Activated CD8-positive, alpha-beta memory T cell treated with anti-CD3 and anti-CD28 coated beads for 1 hour (primary cell): Measurements from ENCODE around the gene CDH9.

Experiments used
- DNase-seq, 2 donors: peaks; one replicate each; pipeline ENCODE4 v3.0.0-alpha.2; 2020; ENCODE audit warnings: low read depth in 1 of 2; ENCODE audit errors: extremely low read depth in 1 of 2

CDH9 gene, protein sequence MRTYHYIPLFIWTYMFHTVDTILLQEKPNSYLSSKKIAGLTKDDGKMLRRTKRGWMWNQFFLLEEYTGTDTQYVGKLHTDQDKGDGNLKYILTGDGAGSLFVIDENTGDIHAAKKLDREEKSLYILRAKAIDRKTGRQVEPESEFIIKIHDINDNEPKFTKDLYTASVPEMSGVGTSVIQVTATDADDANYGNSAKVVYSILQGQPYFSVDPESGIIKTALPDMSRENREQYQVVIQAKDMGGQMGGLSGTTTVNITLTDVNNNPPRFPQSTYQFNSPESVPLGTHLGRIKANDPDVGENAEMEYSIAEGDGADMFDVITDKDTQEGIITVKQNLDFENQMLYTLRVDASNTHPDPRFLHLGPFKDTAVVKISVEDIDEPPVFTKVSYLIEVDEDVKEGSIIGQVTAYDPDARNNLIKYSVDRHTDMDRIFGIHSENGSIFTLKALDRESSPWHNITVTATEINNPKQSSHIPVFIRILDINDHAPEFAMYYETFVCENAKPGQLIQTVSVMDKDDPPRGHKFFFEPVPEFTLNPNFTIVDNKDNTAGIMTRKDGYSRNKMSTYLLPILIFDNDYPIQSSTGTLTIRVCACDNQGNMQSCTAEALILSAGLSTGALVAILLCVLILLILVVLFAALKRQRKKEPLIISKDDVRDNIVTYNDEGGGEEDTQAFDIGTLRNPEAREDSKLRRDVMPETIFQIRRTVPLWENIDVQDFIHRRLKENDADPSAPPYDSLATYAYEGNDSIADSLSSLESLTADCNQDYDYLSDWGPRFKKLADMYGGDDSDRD

GRCh38 chr5:27038476-27038875 is at the start of gene CDH9:
TSS of gene CDH9 (minus strand) at chr5:27038586. CDS start at chr5:26988333, 50,253 bp downstream.
- no peak for DNase-seq

- DNase-seq = no peak
Measured at GRCh38 chr5:27087747-27088146, 49.4 kb upstream of the CDH9 start.

DNA sequence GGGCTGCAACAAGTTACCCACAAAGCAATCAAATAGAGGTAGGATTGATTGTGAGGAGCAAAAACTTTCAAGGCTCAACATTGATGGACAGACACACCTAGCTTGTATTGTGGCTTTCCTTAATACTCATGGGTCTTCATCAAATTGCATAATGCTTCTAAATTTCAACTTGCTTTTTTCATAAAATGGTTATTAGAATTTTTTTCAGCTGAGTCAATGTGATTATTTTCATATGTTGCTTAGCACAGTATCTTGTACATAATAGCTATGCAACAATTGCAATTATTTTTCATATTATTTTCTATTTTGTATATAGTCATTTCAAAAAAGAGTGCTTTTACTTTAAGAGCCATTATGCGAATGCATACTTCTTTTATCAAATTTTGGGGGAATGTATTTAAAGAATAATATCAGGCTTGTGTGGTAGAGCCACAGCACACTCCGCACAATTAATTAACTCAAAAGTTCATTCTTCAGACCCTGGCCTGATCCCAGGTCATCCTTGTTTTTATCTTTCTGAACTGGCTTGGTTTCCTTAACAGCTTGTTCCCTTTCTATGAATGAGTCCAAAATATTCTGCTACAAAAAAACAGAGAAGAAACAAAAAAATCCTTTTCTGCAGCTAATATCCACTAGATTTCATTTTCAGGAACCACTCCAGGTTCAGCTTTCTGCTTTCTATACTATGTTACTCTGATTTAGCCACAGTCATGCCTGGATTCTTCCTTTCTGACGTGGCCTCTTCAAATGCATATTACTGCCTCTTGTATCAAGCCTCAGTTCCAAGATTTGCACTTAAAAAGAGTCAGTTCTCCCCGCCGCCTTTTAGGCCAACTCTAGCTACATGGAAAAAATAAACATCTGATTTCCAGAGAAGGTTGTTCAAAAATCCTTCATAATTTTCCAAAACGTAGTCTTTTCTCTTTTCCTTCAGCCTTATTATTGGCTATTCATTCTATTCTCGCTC is 45.3 kb upstream of the CDH9 start:
- no peak for DNase-seq

DNA sequence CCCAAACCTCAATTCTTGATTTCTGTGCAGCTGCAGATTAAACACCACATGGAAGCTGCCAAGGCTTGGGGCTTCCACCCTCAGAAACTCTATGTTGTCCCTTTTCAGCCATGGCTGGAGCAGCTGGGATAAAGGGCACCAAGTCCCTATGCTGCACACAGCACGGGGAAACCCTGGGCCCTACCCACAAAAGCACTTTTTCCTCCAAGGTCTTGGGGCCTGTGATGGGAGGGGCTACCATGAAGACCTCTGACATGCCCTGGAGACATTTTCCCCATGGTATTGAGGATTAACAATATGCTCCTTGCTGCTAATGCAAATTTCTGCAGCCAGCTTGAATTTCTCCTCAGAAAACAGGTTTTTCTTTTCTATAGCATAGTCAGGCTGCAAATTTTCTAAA is 41.8 kb upstream of the CDH9 start:
- no peak for DNase-seq

- no peak for DNase-seq
Measured at GRCh38 chr5:27062451-27062850, 24.1 kb upstream of the CDH9 start.

- DNase-seq = no peak
Measured at GRCh38 chr5:27048510-27048909, 10.1 kb upstream of the CDH9 start.

DNA sequence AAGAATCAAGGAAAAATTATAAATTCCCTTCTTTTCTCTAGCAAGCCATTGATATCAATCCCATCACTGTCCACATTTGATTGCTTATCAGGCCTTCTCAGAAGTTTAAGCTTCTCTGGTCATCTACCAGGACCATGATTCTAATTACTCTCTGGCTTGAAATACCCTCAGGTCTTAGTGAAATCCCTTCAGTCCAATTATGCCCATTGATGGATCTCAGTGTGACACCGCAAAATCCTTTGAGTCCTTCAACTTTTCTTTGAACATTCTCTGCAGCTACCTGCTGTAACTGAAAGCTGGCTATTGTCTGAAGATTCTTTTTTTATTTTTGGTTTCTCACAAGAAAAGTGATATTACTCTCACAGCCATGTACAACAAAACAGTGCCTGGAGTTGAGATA is 3.0 kb upstream of the CDH9 start:
- DNase-seq = no peak

DNA sequence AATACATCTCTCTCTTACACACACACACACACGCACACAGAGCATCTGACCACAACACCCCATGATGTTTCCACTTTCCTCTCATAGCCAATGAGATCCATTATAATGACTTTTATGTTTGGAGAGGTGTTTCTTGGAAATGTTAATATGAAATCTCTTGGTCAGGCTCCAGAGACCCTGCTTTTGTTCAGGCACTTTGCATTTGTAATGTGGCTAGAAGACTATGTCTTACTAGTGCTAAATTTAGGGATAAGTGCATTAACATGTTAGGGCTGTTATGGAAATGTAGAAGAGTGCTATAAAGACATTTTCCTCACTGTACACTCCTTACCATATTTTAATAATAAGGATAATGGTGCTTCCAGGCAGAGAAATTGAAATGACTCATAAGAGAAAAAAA is 3.8 kb downstream of the CDH9 start:
- no peak for DNase-seq

DNA sequence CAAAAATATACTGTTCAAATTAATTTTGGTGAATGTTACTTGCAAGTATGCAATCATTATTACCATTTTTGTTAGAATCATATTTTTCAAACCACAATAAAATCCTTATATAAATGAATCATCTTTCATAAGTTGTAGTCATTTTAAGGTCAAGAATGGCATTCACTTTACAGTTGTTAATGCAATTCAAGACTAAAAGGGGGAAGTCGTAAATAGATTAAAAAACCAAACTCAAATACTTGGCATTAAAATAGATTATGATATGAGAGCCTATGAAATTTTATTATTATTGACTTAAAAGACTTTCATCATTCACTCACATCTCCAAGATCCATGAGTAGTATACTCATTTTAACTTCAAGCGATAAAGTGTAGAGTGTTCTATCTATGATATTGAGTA is 11.6 kb downstream of the CDH9 start:
- DNase-seq = no peak

DNA sequence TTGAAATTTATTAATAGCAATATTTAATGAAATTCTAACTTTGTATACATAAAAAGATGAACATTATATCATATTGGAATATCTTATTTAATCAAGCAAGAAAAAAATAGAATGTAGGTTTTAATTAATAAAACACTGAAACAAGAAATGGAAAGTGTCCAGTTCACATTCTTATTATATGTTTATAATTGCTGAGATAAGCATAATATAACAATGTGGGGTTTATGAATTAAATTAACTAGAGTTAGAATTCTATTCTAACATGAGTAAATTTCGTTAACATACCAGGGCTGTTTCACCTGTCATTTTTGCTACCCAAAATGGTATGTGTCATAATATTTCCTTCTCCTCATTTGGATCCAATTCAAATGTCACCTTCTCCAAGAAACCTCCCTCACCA is 12.3 kb downstream of the CDH9 start:
- no peak for DNase-seq

DNA sequence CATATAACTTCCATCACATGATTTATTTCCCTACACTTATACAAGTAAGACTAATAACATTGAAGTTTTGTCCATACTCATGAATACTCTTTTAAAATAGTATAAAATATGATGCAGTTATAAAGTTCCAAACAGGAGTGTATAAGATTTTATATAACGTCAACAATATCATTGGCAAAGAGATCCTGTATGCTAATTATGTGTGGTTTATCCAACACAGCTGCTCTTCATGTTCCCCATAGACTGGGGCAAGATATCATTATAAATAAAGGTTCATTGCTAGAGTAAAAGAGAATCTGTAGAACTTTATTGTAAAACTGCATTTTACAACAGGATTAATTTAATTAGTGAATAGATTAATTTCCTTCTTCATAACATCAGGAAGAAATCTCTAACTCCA is 16.9 kb downstream of the CDH9 start:
- DNase-seq = no peak

GRCh38 chr5:27020973-27021372 is 17.4 kb downstream of the CDH9 start:
- DNase-seq = no peak

- DNase-seq = no peak
Measured at GRCh38 chr5:27015758-27016157, 22.6 kb downstream of the CDH9 start.

GRCh38 chr5:27011274-27011673 is 27.1 kb downstream of the CDH9 start:
- DNase-seq = no peak

DNA sequence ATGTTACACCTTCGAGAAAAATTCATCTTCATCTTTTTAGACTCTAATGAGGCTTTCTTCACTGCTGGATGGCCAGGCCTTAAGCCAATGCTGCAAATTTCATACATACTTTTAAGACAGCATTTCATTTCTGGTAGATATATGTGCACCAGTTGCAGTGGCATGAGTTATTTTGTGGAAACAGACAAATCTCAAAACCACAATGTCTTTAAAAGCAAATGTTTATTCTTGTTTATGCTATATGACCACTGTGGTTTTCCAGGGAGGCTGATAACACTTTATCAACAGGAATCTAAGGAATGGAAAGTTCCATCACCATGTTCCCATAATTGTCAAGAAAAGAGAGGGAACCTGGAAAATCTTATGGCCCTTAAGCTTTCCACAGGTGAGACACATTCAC is 27.7 kb downstream of the CDH9 start:
- DNase-seq = no peak

- DNase-seq = no peak
Measured at GRCh38 chr5:27009540-27009915, 28.9 kb downstream of the CDH9 start.

DNA sequence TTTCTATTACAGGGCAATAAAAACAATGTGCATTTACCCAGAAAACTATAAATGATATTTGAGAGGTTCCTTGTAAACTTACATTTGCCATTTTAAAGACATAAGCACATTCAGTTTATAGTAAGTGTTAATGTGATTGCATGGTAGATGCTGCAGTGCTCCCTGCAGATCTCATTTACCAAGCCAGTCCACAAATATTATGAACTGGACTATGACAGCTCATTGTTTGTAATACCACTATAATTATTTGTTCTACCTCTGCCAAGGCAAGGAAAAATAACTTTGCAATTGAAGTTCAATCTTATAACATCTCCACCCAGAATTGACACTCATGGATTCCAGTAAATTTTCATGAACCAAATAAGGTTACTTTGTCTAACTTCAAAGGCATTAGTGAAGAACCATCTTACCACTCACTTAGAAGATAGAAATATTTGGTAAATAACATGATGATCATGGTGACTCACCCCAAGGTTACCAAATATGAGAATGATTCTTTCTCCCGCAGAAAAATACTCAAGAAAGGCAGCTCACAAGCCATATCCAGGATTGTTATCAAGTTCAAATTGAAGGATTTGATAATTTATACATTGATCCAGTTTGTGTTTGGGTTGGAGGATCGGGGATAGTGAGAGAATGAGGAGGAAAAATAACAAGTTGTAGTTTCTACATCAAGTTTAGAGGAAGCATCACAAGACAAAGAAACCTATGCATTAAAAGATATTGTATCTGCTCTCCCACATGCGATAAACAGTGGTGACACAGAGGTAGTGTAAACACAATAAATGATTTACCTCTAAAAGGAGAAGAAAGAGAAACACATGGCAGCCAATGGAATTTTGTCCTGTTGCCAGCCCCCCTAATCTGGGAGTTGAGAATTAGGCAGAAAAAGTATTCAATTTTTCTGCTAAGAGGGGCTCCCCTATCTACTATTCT is 29.5 kb downstream of the CDH9 start:
- no peak for DNase-seq

DNA sequence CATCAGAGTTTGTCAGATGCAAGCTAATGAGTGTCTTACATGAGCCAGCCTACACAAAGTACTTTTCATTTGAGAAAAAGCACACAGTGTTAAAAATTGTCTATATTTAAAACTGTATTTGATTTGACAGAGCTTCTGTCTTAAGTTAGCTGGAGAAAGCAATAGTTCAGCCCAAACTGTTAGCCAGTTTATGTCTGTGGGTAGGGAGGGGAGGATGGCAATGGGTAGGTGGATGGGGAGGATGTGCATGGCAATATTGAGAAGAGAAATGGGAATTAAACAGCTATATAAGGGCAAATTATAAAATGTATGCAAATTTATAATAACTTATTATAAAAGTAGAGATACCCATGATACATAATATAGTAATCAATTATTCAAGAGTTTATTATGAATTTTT is 31.3 kb downstream of the CDH9 start:
- DNase-seq = no peak

GRCh38 chr5:26986985-26987384 is 51.4 kb downstream of the CDH9 start:
- no peak for DNase-seq

DNA sequence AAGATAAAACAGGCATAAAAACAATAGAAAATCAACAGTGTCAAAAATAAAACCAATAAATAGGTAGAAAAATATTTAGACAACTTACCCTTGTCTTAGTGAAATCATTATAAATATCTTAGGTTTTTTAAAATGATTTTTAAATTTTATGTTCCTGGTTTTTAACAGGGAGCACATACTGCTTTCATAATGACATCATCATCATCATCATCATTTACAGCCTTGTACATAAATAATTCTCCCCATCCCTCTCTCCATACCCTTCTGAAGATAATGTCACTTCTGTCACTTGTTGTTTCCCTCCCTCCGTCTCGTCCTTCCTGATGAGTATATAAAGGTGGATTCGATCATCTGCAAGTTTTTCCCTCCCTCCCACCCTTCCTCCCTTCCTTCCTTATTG is 56.6 kb downstream of the CDH9 start:
- DNase-seq = no peak
